Stimulated activated CD4-positive, alpha-beta T cell treated with anti-CD3 and anti-CD28 coated beads, Interleukin-12 subunit alpha, Interleukin-12 subunit beta, amount 100 ng/mL, for 48 hours (primary cell): Measurements from ENCODE around the gene NKX1-1.
A peak's percentile ranks its signal among the peaks of the same experiment; 100 is the strongest.

Source experiments
- DNase-seq, 3 donors: peaks; one replicate each; pipeline ENCODE4 v3.0.0-alpha.2; 2020; ENCODE audit warnings: low read depth in 2 of 3, low spot score in 1 of 3

NKX1-1 gene

DNA sequence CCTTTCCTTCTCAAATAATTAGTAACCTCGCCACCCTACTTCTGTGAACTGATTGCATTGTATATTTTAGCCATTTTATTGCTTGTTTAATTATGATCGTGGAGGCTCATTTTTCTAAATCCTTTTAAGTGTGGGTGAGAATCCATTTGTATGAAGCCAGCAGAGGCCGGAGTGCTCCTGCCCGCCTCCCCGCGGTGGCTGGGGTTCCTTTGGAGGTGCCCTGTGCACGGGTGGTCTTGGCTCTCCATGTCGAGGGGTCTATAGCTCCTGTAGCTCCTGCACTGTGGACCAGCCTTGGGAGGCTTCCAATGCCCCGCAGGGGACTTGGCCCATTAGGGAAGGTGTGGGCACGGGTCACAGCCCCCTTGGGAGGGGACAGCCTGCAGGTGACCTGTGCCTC, 44.2 kb downstream of the NKX1-1 start:
- no peak for DNase-seq

DNA sequence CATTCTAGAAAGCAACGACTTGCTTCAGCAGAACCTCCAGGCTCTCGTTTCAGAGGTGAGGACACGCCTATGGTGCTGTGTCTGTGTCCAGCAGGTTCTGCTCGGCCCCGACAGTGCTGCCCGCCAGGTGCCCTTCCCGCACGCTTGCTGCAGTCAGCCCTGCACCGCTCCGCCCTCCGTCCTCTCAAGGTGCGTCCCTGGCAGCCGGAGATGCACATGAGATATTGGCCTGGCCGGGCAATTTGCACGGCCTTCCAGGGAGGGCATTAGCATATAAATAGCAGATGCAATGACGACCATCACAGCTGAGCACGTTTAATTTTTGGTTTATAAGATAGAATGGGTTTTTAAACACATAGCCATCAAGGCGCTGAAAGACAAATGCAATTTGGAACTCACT, 44.8 kb downstream of the NKX1-1 start:
- DNase-seq, result no peak

DNA sequence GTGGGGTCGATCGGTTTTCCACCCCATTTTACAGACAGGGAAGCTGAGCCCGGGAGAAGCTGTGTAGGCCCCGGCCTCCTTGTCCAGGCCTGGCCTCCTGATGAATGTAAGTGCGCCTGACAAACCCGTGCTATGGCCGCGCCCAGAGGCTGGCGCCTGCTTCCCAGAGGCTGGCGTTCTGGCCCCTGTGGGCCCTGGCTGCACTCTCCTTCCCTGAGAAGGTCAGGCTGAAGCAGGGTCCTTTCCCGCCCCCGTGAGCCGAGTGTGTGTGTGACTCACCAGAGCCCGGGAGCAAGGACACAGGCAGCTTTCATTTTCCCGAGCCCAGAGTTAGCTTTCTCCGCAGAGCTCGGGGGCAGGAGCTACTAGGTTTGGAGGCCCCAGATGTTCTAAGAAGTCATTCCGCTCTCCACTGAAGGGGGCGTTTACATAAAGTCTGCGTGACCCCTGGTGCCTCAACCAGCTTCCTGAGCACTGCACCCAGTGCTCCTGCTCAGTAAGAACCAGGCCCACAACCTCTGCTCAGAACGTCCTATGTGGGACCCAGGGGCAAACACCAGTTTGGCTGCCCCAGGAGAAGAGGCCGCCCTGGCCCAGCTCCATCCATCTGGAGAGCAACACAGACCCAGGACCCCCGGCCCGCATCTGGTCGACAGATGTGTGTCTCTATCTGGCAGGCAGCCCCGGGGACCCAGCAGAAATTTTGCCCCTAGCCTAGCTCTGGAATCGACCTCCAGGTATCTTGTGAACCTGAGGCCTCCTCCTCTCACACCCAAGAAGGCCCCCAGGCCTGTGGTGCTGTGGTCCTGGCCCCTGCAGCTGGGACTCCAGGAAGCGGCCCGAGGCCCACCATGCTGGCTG, 45.6 kb downstream of the NKX1-1 start:
- no peak for DNase-seq

DNA sequence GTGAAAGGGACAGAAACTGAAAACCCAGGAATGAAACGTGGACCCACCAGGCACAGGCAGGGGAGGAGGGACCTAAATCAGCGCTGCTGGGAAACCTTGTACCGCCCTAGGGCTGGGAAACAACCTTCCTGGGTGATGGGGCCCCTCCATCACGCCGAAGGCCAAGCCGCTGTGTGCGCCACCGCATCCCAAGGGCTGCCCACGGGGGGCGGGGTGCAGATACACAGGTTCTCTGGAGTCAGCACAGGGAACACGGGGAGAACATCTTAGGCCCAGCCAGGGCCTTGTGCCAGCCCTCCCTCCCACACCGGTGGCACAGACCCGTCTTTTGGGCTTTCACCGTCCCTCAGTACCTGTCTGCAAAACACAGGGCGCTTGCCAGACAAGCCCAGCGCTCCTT, 46.3 kb downstream of the NKX1-1 start:
- DNase-seq, result no peak

DNA sequence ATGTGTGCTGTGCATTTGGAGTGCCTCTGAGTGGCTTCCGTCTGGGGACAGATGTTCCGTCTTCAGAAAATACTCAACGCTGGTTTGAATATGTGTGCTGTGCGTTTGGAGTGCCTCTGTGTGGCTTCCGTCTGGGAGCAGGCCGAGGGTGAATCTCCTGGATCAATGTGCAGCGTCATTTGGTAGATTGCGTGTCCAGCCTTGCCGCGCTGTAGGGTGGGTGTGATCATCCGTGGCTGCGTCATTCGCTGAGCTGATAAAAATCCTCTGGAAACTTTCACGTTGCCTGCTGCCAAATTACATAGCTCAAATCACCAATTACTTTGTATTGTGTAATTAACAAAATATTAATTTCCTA, 47.1 kb downstream of the NKX1-1 start:
- DNase-seq, result no peak

DNA sequence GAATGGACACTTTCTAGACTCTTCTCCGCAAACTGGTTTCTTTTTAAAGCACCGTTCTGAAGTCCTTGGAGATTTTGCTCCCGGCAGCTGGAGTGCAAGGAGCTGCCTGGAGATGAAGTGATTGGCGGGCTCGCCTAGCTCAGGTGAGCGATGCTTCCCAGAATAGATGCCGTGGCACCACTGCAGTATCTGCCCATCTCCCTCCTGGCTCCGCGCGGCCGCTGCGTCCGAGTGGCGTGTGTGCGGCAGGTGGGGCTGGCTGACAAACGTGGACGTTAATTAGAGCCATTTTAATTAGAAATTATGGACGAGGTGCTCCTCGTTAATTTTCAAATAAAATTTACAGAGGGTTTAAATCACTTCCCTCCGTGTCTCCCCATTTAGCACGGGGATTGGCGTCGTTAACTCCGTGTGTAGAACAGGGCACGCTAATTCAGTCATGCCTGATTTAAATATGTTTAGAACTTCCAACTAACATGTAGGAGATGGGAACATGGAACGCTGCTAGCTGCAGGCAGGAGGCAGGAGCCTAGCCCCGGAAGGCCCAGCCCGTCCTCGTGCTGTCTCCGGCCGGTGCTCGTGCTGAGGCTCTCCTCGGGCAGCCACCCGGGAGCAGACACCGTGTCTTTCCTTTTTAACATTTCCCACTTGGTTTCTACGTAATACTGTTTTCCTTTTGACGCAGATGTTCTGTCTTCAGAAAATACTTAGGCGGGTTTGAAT, 47.7 kb downstream of the NKX1-1 start:
- DNase-seq, result no peak

DNA sequence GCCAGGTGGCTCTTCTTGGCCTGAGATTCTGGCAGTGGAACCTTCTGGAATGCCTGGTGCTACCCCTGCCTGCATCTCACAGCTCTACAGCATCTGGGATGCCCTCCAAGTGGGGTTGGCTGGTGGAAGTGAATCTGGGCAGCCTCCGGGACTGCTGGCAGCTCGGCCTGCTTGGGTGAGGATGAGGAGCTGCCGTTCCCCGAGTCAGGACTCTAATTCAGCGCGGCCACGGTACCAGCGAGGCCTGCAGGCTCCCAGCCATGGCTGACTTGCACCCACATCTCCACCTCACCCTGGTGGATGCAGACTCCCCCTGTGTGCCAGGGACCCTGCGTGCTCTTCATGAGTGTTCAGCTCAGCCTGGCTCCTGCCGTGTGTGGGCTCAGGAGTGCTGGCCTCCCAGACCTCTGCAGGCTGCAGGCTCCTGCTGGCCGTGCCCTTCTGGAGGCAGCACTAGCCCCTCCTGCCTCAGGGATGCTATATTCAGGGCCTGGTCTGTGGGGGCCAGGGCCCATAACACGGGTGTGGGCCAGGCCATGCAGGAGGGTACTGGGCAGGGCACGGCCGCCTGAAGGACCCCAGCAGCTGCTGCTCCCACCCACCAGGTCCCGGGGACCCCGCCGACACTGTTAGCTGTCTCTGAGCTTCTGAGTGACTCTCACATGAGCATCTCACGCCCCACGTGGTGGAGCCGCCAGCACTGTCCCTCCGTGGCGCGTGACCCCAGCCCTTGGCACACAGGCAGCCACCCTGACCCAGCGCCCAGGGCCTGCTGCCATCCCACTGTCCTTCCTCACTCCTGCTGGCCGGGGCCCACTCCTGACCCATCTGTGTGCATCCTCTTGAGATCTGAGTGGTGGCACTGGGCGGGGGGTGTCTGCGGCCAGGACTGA, 48.6 kb downstream of the NKX1-1 start:
- DNase-seq, result no peak

DNA sequence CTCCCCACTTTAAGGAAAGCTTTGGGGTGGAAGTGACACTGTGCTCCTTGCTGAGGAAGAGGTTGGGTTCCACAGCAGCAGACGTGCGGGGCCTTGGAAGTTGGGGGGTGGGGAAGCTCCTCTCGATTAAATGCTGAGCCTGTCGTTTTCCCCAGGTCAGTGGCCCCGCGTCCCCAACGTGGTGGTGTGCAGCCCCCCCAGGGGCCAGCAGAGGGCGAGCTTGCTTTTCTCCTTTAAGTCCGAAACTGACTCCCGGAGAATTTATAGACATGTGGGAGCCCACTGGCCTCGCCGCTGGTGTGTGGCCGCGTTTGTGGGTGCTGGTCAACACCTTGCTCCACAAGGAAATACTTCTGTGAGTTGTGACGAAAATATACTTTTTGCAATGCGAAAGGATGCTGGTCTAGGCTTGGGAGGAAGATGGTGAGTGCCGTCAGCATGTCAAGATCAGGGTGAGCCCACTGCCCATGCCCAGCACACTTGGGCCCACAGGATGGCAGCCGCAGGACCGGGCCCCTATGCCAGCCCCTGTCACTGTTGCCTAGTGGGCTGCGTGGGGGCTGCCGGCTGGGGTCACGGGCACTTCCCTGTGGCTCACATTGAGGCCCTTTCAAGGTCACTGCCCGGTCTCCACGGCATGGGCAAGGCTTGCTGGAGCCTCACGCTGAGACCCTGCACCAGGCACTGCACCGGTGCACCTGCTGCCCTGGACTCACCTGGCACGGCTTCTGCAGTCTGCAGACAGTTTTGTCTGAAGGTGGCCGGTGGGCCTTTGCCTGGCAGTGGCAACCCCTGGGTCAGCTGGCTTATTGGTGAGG, 49.9 kb downstream of the NKX1-1 start:
- peak; percentile 12 to 42 (median 35) for DNase-seq

DNA sequence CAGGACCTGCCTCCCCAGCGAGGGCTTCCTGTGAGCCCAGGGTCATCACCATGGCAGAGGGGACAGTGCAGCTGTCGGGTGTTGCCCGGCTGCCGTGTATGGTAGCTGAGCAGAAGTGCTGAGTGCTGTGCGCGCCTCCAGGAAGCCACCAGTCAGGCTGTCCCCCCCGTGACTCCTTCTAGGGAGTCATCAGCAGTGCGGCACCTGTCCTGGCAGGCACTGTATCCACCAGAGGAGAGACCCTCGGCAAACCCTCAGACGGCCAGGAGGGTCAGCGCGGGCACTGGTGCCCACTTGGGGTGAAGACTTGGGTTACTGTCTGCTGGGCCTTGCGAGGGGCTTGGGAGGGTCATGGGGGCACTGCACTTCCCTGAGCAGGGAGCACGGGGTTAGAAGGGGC, 50.9 kb downstream of the NKX1-1 start:
- DNase-seq, result no peak

DNA sequence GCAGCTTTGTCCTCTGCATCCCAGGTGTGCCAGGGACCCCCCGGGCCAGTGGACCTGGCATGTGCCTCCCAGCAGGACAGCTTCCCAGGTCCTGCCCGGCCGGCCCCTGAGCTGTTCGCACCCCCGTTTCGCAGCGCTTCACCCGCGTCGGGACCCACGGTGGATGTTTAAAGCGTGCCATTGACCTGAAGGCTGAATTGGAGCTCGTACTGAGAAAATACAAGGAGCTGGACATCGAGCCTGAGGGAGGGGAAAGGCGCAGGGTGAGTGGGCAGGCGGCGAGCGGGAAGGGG, 51.3 kb downstream of the NKX1-1 start:
- DNase-seq, result no peak

DNA sequence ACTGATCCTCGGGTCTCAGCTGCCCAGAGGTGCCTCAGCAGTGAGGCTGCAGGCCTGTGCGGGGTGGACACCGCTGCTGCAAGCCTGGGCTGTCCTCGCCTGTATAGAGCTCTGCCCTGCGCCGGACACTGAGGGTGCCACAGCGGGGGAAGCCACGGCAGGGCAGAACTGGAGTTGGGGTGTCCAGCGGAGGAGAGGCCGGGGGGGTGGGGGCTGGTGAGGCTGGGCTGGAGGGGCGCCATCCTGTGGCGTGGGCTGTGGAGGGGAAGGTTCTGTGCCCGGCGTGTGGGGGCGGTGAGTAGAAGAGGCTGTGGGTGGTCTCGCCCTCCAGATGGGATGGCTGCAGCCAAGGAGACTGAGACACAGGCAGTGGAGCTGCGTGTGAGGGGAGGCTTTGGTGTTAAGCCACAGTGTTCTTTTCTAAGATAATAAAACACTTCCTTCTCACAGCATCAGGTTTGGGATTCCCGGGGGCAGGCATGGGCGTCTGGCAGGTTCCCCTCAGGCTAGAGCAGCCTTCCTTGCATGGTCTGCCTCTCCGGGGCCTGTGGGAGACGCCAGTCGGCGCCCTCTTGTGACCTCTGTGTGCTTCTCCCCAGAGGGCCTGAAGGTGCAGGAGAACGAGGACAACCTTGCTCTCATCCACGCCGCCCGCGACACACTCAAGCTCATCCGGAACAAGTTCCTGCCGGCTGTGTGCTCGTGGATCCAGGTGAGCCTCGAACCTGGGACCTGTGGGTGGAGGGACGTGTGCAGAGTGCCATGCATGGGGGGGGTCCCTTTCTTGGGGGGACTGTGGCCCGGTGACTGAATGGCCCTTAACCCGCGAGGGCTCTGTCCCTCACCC, 51.9 kb downstream of the NKX1-1 start:
- DNase-seq, result no peak

DNA sequence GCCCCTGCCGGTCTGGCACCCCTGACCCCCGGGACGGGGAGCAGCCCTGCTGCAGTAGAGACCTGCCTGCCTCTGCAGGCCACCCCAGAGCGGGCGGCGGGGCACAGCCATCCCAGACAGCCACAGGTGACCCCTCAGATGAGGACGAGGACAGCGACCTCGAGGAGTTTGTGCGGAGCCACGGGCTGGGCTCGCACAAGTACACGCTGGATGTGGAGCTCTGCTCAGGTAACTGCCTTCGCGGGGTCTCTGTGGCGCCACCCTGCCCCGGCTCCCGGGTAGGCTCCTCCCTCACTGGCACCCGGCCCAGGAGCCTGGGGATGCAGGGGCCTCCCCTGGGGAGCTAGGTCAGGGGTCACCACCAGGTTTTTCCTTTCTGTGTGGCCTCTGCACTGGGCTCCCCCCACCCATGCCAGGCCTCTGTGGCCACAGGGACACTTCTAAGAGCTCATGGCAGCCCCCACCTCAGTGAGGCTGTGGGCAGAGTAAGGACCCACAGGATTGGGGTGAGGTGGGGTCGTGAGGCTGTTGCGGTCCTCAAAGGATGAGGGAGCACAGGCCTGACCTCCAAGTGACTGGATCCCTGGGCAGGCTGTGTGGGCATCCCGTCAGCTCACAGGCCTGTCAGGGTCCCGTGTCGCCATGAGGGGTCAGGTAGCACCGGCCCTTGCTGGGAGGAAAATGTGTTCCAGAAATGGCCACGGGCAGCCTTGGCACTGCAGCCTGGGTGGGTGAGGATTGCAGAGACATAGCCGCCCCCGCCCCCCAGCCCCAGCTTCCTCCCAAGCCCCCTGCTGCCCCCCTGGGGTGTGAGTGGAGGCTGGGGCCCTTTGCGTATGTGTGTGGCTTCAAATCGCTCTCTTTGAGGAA, 52.8 kb downstream of the NKX1-1 start:
- DNase-seq, result no peak
